IPS-NIHi11 (cell line): Measurements from ENCODE around the gene CRNKL1.

Experiments
- DNase-seq: peaks from one replicate; pipeline ENCODE4 v3.0.0; 2012; ENCODE audit warnings: mixed read lengths, low spot score

The CRNKL1 gene

DNA sequence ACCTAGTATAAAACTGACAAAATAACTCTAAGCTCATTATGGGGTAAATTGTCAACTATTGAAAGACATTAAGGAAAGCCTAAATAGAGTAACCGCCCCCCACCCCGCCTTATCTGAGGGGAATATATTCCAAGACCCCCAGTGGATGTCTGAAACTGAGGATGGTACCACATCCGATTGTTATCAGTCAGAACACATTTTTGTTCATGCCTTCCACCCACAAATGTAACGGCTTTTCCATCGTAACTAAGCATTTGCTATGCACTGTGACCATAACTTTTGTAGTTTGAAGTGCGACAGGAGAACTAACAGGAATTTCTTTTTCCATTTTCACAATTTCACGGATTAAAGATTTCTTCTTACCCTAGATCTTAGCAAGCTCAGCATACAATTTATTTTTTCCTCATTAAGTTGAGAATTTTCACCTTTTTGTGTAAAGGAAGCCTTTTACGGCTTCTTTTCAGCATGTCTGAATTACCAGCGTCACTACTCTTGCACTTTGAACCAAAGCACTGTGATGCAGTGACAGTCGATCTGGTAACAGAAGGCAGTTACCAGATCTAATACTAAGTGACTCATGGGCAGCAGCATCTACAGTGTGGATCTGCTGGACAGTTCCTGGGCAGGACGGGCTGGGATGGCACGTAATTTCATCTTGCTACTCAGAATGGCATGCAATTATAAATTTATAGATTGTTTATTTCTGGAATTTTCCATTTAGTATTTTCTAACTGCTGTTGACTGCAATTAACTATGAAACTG lies 11.9 kb upstream of the CRNKL1 start:
- DNase-seq = no peak

DNA sequence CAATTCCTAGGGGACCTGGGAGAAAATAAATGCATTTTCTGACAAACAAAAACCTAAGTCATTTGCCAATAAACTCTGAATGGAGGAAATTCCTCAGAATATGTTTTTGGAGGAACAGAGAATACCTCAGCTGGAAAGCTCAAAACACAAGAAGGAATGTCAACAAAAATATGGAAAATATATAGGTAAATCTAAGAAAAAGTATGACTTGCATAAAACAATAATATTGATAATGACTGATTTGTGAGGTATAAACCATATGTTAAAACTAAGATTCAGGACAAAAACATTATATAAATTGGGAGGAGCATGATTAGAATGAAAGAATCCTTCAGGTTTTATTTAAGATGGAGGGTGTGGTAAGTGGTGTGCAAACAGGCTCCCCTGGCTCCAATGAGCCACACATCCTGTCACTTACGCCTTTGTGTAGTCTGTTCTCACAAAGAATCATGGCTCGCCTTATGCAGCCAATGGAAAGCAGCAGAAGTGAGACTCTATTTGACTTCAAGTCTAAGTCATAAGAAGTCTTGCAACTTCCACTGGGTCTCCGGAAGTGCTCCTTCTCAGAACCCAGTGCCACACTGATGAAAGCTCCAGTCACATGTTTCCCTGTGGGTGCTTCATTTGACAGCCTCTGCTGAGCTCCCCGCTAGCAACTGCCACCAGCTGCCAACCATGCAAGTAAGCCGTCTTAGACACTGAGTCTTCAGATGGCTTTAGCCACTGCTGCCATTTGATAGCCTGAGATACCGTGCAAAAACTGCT lies 8.2 kb upstream of the CRNKL1 start:
- no peak for DNase-seq

DNA sequence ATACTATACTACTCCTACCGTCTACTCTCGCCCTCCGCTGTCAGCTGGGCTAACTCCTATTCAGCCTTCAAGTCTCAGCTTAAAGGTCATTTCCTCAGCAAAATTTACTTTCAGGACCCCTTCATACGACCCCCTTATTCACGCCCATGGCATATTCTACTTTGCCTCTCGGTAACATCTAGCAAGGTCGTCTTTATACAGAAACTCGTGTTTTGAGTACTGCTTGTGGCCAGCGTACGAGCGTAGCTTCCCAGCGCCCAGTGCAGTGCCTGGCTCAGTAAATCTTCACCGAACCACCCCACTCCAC lies 546 bp downstream of the CRNKL1 start:
- DNase-seq = no peak

DNA sequence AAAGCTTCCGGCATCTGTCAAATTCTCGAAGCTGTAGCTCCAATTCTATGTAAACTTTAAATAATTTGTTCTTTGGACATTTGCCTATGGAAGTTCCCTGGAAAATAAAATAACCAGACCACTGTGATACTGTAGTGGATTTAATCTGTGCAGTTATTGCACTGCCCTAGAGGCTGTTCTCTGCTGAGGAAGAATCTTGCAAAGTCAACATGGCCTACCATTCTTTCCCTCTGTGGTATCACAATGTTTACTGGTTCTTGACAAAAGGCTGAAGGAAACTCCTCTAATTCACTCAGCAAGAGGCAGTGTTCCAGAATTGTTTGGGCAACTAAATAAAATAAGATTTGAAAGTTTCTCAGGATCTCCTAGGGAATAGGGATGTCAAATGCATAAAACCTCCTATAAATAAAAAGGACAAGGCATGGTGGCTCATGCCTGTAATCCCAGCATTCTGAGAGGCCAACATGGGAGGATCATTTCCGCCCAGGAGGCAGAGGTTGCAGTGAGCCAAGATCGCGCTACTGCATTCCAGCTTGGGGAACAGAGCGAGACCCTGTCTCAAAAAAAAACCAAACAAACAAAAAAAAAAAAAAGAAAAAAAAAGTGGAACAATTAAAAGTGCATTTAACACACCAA lies 12.4 kb downstream of the CRNKL1 start:
- DNase-seq = no peak

DNA sequence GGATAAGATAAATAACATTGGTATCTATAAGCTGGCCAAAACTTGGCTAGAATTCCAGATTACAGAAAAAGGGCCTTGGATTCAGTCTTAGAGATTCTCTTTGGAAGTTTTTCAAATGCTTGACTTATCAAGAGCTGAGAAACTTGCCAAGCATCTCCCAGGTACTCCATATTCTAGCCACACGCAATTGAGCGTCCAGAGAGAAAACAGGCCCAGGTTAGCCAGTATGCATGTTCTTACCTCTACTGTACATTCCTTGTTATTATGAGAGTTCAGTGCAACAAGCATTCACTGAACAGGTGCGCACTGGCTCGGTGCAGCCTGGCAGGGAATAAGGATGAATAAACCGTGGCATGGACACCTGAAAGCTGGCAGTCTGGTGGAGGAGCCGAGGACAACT lies 13.7 kb downstream of the CRNKL1 start:
- no peak for DNase-seq

DNA sequence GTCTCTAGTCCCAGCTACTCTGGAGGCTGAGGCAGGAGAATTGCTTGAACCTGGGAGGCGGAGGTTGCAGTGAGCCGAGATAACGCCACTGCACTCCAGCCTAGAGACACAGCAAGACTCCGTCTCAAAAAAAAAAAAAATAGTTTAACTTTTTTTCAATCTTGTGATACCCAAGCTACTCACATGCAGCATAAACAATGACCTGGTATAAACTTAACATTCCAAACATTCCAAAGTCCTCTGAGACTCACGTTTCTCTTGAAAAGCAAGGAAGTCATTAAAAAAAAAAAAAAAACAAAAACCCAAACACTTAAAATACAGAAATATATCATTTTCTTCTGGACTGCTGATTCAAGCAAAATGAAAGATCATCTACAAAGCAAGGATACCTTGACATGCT lies 14.3 kb downstream of the CRNKL1 start:
- no peak for DNase-seq

DNA sequence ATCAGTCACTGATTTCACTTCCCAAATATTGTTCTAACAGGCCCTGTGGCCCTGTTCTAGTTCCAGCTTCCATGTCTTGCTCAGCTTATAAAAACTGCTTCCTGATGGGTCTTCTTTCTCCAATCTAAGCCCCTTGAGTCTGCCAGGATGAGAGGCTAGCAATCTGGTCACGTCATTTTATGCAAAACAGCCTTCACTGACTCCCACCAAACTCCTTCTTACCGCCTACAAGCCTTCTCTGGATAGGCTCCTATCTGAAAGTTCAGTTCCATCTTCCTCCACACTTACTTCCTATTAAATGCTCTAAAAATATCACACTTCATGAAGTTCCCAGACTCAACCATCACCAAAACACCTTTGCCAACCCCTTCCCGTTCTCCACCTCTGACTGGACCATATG lies 15.5 kb downstream of the CRNKL1 start:
- no peak for DNase-seq

DNA sequence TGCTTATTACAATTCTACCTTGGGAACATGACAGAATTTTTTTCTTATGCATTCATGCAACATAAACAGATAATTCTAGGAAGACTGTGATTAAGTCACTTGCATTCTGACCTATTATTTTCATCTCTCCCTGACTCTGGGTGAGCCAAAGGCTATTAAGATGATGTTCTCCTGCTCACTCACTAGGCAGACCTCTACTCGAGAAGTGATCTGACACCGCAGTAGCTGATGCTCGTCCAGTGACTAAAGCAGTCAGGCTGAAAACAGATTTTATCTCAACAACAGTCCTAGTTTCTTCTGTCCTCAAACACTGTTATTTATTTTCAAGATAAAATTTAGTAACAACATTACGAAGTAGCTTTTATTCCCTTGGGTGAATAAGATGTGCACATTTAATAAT lies 17.8 kb downstream of the CRNKL1 start:
- no peak for DNase-seq

DNA sequence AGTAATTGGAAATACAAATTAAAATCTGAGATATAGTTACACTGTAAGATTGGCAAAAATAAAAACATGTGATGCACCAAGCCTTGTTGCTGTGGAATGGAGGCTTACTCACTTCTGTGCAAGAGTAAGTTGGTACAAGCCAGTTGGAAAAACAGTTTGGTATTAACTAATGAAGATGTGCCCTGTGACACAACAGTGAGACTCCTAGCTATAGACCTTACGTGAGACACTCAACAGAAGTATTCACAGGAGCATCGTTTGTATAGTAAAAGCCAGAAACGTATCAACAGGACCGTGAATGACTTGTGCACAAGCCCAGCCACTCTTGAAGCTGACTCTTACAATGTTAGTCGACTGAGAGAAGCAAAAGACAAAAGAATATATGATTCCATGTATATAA lies 20.5 kb downstream of the CRNKL1 start:
- no peak for DNase-seq

DNA sequence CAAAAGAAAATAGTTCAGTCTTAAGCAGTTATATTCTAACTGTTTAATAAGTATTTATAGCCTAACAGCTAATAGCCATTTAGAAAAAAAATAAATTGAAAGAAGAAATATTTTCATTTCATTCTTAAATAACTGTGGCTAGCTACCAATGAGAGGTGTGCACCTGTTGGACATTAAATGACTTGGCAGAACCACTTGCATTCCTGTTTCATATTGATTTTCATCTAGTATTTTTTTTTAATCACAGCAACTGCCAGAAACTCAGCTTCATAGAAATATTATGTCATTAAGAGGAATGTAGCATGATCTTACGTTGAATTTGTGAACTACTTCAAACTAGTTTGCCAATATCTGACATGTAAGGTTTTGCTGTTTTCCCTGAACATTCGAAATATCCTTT lies 25.0 kb downstream of the CRNKL1 start:
- DNase-seq = no peak

DNA sequence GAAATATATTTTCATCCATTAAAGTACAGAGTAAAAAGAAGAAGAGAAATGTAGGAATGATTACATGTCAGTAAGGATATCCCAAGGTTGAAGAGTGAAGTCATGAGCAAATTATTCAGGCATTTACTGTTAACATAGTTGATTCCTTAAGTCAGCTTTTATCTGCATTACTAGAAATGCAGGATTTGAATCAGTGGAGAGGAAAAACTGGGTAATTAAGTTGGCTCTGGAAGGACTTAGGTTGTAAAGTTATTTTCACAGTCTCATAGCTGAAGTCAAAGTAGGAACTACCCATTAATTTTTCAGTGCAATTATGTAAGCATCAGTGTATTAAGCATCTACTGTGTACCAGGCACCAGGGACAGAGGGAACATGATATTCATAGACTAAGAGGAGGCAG lies 27.3 kb downstream of the CRNKL1 start:
- DNase-seq = no peak

DNA sequence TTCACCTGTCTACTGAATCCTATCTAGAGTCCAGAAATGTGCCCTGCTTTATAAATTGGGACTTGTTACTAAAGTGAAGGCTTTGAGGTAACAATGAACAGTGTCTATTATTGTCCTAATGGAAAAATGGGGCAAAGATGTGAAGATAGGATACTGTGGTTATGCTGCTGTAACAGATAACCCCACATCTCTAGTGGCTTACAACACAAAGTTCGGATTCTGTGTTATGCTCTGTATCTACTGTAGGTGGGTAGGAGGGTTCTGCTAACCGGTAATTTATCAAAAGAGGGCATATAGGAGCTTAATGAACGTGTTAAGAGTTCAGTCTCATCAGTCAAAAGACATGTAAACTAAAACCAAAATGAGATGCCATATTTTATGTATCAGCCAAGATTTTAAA lies 28.9 kb downstream of the CRNKL1 start:
- DNase-seq = no peak

DNA sequence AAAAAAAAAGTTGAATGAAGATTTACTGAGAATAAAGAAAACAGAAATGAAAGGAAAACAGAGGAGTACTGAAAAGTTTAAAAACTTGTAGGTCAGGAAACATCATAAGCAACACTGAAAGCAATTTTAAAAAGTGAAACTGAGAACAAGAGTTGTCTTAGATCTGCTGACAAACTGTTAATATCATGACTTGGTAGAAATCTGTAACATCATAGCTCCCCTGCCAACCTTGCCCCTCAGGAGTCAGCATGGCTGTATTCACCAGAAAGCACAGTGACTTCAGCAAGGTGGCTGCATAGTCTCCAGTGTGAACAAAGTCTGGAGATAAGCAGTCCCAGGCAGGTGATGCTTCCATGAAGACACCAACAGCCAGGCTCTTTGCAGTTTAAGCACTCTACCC lies 29.8 kb downstream of the CRNKL1 start:
- DNase-seq = no peak

DNA sequence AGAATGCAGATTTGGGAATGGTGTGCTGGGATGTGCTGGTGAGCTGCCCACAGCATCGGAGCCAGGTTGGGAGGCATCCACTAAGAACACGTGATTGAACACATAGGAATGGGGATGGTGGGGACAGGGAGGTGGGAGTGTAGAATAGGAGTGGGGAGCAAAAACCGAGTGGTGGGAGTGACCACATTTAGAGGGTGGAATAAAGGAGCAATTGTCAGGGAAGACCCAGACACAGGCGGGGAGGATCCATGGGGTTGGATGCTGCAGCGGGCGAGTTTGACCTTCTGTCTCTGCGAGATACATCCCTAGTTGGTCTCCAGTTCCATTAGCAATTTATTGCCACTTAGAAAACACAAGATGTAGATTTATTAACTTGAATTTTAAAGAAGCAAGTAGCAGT lies 30.4 kb downstream of the CRNKL1 start:
- DNase-seq = no peak

DNA sequence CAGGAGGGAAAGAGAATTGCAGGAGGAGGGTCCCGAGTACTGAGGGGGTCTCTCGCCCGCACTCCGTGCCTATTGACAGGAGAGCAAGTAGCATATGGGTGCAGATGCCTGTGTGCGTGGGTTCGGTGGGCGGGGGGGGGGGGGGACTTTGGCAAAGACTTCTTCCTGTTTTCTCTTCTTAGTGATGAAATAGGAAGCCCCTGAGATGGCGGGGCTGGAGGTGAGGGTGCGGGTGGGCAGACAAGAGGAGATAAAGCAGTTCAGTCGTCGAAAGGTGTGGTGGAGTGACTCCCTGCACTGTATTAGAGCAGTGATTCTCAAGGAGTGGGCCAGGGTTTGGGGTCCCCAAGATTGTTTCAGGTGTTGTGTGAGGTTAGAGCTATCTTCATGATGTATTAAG lies 31.4 kb downstream of the CRNKL1 start:
- no peak for DNase-seq

DNA sequence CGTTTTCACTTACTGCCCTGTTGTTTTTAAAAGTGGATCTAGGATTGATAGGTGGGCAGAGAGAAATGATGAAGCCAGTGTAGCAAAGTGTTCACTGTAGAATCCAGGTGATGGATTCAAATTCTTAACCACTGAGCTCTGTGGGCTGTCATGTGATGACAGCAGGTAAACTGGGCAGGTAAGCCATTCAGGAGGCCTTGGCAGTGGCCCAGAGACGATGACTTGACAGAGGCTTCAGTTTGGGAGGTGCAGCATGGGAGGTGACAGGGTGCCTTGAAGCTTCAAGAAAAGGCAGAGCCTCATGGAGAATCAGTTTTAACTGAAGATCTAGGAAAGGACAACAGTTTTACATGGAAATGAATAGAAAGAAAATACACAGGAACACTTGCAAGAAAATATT lies 33.1 kb downstream of the CRNKL1 start:
- DNase-seq = no peak

DNA sequence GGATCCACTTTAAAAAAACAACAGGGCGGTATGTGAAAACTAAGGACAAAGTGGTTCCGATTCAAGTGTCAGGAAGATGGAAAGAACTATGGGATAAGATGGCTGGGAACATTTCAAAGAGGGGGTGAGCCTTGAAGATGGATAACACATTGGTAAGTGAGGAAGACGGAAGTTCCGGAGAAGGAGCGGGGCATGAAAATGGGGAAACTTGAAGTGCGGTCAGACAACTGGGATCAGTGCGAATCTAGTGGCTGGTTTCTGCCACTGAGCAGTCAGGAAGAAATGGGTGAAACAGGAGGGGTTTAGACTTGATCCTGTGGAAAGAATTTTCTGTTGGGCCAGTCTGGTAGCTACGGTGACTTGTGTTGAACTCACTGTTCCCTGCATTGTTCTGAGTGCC lies 33.9 kb downstream of the CRNKL1 start:
- DNase-seq = no peak

DNA sequence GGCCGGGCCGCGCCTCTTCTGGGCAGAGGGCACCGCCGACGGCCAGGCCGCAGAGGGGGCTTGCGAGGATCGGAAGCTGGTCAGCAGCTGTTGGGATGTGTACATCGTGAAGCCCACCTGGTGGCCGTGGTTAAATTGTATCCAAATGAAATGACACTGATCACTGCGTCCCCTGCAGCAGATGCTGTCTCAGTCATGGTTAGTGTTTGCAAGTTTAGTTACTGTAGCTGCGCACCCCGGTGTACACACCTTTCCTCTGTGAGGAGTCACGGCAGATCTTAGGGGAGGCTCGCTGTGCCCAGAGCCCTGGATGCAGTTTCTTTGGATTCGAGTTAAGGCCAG lies 34.5 kb downstream of the CRNKL1 start:
- no peak for DNase-seq

DNA sequence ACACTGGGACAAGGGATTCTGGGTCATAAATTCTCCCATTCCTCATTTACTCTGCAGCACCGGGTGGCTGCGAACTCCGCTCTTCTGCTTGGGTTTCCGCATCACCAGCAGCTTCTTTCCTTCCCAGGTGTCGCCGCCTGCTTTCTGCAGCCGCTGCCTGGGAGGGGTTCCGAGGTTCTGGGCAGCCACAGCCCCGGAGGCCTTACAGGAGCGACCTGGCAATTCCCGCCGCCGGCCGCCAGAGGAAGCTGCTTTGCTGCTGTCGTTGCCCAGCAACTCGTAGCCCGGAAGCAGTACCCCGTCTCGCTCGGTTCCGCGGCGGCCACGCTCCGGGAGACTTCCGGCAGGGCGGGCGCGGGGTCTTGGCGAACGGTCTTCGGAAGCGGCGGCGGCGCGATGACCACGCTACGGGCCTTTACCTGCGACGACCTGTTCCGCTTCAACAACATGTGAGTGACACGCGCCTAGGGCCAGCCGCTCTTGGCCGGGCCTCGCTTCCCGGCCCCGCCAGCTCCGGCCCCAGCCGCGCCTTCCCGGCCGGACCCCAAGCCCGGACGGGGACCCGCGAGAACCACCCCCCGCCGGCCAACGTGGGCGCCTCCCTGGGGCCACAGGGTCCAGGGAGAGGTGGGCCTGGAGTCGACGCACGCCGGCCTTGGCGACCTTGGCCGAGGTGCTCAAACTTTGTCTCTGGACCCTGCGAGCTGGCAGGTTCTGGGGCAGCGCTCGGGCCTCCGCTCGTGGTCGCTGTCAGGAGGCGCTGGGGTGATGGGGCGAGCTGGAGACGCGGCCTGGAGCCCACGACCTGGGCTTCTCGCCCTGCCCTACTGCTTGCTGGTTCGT lies 35.0 kb downstream of the CRNKL1 start, which contains the start of gene NAA20:
NAA20 (plus strand) TSS at position 362 of the 843 bp plus-strand sequence; CDS start at position 397, 35 bp downstream.
- DNase-seq = peak; percentile 96

DNA sequence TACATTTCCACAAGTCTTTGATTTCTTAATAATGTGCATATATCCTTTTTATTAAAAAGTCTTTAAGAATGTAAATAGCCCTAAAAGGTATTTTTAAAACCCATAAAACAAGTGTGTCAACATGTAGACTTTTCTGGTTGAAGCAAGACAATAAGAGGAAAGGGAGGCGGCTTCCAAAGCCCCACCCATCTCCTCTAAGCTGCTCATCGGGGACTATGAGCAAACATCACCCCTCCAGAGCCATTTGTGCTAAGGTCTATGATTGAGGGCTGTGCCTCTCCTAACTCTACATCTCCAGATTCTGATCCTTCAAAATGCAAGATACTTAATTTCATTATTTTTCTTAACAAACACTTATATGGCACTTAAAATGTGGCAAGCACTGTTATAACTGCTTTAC lies 37.6 kb downstream of the CRNKL1 start:
- no peak for DNase-seq

DNA sequence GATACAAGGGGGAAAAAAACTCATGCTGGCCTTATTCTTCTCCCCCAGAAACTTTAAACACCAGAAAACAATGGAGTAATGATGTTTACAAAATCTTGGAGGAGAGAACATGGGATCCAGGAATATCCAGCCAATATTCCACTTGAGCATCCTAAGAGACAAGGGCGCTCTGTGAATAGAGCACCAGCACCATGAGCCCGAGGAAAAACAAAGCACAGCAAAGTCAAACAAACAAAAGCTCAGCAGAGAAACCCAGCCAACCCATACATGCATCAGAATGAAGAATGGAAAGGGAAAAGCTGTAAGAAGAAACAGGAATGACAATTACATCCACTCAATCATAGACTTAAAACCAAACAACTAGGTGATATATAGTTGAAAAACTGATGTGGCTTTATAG lies 39.7 kb downstream of the CRNKL1 start:
- DNase-seq = no peak

DNA sequence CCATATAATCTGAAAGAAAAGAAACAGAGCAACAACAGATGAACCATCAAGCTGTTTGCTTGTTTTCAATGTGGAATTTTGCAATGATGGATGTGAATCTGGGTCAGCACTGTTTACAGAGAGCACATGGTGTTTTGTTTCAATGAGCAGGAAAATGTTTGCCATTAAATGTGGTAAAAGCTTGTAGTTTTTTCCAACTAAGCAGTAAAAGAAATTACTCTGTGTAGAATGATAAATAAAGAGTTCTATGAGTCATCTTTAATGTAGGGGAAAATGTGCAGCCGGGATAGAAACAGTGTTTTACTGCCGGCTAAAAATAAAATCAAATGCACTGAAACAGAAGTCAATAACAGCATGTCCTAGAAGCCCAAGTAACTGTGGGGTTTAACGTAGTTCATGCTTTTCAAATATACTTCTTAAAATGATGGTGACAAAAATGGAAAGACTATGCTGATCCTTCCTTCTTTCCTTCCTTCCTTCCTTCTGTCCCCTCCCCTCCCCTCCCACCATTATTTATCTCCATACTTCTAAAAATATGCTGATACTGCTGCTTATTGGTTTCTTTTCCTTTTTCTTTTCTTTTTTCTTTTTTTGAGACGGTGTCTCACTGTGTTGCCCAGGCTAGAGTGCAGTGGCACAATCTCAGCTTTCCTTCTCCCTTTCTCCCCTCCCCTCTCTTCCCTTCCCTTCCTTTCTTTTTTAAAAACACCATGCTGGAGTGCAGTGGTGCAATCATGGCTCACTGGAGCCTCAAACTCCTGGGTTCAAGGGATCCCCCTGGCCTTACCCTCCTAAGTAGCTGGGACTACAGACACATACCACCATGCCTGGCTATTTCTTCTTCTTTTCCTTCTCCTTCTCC lies 41.4 kb downstream of the CRNKL1 start:
- DNase-seq = no peak
